ENCODE results near the gene MED13L.
"Not testable (repeated sequence)": the region's sequence is repeated elsewhere in the genome, so short reads cannot be mapped to it uniquely, and the experiment has no call there.

MED13L gene

DNA sequence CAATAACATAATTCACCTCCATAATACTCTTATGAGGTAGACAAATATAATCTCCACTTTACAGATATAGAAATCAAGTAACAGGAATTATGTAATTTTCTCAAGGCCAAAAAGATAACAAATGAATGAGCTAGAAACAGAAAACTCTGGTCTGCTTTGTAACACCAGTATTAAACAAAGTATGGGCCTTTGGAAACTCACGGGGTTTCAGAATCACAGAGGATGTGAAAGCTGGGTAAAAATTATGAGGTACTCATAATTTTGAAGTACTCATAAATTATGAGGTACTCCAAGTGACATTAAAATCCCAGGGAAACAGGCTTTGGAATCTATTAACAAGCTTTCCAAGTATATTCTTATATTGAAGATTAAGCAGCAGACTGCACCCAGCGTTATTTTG, 140.2 kb downstream of the MED13L start:
- DNase-seq (ENCODE audit: low read depth): no peak
- no peak overlapping the region for H3K4me3 ChIP-seq (ENCODE audit: low read length)
- TF ChIP-seq CTCF (conservative IDR thresholded peaks at IDR 0.05; ENCODE audit: low read length): no peak

DNA sequence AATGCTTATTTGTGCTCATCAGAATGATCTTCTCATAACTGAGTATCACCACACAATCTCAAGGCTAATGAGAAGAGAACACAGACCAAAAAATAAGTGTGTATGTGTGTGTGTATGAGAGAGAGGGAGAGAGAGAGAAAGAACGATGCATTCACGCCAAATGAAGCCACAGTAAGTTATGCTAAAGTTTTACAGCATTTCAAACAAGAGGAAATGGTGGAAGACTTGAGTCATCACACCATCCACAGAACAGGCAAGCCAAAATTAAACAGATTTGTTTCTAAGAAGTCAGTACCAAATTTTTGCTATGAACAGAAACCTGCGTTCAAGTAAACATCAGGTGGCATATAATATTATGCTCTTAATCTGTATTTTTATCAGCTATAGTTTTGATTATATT, 141.2 kb downstream of the MED13L start:
- peak; percentile 56 for DNase-seq (ENCODE audit: low read depth)
- no peak overlapping the region for H3K4me3 ChIP-seq (ENCODE audit: low read length)
- TF ChIP-seq CTCF (conservative IDR thresholded peaks at IDR 0.05; ENCODE audit: low read length): no peak

DNA sequence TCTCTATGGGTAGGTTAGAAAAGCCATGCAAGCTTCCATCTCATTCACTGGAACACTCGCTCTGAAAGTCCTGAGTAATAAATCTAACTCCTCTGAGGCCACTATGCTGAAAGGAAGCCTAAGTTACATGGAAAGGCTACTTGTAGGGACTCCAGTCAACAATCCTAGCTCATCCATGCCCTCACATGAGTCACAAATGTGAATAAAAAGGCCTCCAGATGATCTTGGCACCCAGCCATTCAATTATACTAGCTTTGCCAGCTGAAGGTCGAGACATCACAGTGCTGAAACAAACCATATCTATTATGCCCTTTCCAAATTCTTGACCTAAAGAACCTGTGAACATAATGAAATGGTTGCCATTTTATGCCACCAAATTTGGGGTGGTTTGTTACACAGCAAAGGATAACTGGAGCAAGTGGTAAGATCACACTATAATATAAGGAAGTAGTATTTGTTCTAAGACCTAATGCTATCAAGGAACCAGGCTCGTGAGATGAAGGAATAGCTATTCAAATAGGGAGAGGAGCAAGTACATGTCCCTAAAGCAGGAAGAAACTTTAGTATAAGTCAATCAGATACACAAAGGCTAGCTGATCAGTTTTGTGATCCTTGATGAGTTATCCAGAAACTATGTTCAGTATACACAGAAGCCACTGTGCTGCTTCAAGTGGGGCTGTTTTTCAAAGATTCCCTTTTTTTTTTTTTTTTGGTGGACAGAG, 142.1 kb downstream of the MED13L start:
- no peak for TF ChIP-seq CTCF (conservative IDR thresholded peaks at IDR 0.05; ENCODE audit: low read length)
- DNase-seq (ENCODE audit: low read depth): peak; percentile 52
- no peak overlapping the region for H3K4me3 ChIP-seq (ENCODE audit: low read length)

GRCh38 chr12:116133636-116134214, 143.8 kb downstream of the MED13L start:
- no peak for TF ChIP-seq CTCF (conservative IDR thresholded peaks at IDR 0.05; ENCODE audit: low read length)
- DNase-seq (ENCODE audit: low read depth): no peak
- no peak overlapping the region for H3K4me3 ChIP-seq (ENCODE audit: low read length)

- H3K4me3 ChIP-seq (ENCODE audit: low read length): no peak overlapping the region
- TF ChIP-seq CTCF (conservative IDR thresholded peaks at IDR 0.05; ENCODE audit: low read length): no peak
- peak; percentile 33 for DNase-seq (ENCODE audit: low read depth)
Measured at GRCh38 chr12:116133149-116133548, 144.3 kb downstream of the MED13L start.

DNA sequence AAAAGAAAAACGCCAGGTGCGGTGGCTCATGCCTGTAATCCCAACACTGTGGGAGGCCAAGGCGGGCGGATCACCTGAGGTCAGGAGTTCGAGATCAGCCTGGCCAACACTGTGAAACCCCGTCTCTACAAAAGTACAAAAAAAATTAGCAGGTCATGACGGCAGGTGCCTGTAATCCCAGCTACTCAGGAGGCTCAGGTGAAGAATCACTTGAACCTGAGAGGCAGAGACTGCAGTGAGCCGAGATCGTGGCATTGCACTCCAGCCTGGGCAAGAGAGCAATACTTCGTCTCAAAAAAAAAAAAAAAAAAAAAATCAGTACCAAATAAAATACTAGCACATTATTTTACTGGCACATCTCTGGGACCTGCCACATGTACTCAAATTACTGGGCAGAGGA, 145.5 kb downstream of the MED13L start:
- DNase-seq (ENCODE audit: low read depth); H3K4me3 ChIP-seq (ENCODE audit: low read length): not testable (repeated sequence)

DNA sequence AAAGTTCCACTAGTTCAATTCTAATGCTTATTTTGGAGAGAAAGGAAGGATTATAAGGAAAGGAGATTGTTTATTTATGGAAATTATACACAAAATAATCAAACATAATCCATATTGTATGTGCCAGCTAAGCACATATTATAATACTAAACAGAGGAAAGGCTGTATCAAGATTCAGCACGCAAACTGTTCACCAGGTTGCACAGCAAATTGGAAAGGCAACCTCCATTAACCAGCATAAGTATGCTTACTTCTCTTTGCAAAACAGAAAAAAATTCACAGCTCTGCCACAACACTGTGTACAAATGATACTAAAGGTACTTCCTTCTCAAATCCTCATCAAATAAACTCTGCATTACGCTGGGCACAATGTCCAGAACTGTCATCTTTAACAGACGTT, 146.3 kb downstream of the MED13L start:
- no peak for TF ChIP-seq CTCF (conservative IDR thresholded peaks at IDR 0.05; ENCODE audit: low read length)
- no peak overlapping the region for H3K4me3 ChIP-seq (ENCODE audit: low read length)
- no peak for DNase-seq (ENCODE audit: low read depth)
